ENCODE measurements around the gene HBP1.
"Not testable (repeated sequence)": the region's sequence is repeated elsewhere in the genome, so short reads cannot be mapped to it uniquely, and the experiment has no call there.

Gene HBP1

DNA sequence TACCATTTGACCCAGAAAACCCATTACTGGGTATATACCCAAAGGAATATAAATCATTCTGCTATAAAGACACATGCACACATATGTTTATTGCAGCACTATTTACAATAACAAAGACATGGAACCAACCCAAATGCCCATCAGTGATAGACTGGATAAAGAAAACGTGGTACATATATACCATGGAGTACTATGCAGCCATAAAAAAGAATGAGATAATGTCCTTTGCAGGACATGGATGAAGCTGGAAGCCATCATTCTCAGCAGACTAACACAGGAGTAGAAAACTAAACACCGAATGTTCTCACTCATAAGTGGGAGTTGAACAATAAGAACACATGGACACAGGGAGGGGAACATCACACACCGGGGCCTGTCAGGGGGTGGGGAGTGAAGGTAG, 13.1 kb upstream of the HBP1 start:
- not testable (repeated sequence) for DNase-seq (ENCODE audit: low spot score)

DNA sequence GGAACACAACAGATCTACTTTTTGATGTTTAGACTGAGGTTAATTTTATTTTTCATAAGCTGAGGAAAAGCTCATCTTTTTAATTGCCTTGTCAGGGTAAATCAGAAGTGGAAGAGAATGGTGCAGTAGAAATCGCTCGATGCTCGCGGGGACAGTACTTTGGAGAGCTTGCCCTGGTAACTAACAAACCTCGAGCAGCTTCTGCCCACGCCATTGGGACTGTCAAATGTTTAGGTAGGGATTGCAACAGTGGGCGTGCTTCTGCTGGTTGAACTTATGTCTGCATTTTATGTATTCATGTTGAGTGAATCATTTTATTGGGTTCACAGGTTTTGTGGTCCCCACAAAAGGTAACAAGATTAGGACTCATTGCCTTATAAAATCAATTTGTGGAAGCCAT, 11.7 kb upstream of the HBP1 start:
- no peak for DNase-seq (ENCODE audit: low spot score)

DNA sequence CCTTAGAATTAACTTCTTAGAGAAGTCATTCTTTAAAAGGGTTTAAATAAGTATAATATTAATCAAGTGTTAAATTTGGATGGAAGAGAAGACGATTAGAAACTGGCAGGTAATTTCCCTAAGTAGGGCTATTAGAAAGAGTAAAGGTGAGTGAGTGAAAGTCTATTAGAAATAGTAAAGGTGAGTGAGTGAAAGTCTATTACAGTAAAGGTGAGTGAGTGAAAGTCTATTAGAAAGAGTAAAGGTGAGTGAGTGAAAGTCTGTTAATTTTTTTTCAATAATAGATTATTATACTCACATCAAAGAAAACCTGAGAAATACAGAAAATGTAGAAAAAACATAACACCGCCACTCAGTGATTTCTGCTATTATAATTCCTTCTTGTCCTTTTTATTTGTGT, 10.8 kb upstream of the HBP1 start:
- no peak for DNase-seq (ENCODE audit: low spot score)

- DNase-seq (ENCODE audit: low spot score), result no peak
These were observed 8.4 kb upstream of the HBP1 start for GRCh38 chr7:107160389-107160788.

DNA sequence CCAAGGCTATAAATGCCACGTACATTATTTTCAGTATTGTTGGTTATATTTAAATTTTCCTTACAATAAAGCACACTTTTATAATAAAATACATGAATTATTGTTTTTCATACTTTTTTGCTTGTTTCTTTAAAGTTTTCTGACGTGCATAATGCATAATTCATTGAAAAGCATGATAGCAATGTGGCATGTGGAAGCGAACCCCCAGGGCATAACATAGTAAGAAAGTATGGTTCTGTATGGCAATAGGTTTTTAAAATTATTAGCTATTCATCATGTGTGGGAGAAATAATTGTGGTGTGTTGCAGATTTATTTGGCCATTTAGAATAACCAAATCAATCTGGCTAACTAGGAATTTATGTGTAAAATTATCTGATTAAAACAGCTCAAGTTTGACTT, 7.4 kb upstream of the HBP1 start:
- DNase-seq (ENCODE audit: low spot score), result no peak

- no peak for DNase-seq (ENCODE audit: low spot score)
These were observed 6.3 kb upstream of the HBP1 start for GRCh38 chr7:107162475-107162874.

GRCh38 chr7:107164092-107164491, 4.7 kb upstream of the HBP1 start:
- no peak for DNase-seq (ENCODE audit: low spot score)

- no peak for DNase-seq (ENCODE audit: low spot score)
These were observed 3.5 kb upstream of the HBP1 start for GRCh38 chr7:107165341-107165740.

DNA sequence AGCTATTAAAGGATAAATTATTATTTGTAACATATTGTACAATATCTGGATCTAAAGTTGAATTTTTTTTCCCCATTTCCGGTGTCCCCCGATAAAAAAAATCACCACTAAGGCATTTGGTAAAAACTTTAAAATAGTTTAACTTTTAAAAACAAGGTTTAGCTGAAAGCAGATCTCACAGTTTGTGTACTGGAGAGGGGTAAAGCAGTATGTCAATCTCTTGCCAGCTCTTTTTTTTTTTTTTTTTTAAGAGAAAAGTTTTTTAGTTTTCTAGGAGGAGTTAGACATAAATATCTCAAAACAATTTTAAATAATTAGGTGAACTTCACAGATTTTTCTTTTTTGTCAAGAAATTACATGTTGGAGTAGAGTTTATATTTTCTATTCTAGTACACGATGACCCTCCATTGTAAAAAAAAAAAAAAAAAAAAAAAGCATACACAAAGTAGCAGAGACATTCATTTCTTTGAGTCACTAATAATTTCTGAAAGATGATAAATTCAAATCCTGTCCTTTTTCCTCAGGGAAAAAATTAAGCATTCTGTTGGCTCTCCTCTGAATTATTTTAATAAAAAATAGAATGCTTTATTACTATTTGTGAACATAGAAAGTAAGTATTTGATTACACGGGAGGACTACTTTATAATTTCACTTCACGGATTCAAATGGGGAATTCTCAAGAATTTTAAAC, 1.9 kb upstream of the HBP1 start:
- no peak for DNase-seq (ENCODE audit: low spot score)

DNA sequence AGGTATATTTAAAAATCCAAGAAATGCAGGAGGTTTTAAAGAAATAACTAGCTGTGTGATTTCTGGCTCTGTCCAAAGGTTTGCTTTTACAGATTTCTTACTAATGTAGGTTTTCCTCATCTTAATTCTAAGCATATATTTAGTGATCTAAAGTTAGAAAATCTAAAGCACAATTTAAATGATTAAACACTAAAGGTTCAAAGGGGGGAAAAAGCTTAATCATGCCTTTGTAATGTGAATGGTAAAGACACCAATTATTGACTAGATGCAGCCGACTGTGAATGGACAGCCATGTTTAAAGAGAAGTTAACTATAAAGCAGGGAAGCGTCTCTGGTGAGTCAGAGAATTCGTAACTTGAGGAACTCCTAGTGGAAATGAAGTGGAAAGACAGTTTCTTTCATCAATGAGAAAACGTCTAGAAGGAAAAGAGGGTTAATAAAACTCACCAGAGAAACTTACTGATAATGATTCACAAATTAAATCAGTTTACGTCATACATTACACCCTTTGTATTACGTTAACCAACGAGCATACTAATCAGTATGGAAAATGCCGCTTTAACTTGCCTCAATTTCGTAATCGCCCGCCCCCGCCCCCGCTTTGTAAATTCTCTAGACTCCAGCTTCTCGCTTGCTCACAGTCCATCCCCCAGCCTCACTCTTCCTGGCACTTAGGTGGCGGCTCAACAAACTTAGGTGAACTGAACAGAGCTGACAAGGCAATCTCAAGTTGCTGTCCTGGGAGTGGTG, 1.1 kb upstream of the HBP1 start:
- peak; percentile 79 for DNase-seq (ENCODE audit: low spot score)

DNA sequence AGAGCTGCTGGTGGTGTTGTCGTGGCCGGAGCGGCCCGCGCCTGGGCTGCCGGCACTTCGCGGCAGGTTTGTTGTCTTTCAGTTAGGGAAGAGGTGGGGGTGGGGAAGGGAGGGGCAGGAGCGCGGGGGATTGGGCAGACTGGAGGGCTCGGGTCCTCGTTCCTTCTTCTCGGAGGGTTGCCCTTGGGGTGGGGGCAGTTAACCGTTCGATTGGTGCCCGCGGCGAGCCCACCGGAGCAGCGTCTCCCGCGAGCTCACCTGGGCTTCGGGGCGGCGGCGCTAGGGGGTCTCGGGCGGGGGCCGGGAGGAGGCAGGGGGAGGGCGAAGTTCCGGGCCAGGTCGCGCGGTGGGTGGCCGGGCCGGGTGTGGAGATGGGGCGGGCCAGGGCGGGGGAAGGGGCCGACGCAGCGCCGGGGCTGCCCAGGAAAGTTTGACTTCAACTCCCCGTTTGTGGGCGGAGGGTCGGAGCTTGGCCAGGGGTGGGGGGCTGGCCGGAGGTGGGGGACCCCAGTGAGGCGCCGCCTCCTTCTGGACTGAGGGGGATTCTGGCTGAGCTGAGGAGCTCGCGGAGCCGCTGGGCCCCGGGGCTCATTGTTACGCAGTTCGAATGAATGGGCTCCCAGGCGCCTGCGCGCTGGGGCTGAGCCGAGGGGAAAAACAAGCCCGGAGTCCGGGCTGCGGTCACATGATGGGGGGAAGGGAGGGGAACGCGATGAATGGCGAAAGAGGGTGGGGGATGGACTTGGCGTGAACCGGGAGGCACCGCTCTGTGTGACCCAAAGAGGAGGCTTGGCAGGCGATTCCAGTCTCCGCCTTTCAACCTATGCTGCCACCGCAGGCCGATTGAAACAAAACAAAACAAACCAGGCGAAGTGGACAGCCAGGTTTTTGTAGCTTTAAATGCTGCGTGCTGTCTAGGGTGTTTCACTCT, 582 bp downstream of the HBP1 start:
- DNase-seq (ENCODE audit: low spot score), result peak; percentile 91

- no peak for DNase-seq (ENCODE audit: low spot score)
These were observed 1.5 kb downstream of the HBP1 start for GRCh38 chr7:107170051-107170915.

DNA sequence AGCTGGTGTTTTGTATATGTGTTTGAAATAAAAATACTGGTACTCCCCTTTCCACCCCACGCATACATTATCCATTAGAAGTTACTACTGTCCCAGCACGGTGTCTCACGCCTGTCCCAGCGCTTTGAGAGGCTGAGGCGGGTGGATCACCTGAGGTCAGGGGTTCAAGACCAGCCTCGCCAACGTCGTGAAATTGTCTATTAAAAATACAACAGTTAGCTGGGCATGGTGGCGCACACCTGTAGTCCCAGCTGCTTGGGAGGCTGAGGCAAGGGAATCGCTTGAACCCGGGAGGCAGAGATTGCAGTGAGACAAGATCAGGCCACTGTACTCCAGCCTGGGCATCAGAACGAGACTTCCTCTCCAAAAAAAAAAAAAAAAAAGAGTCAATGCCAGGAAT, 2.7 kb downstream of the HBP1 start:
- no peak for DNase-seq (ENCODE audit: low spot score)

GRCh38 chr7:107172276-107173032, 3.7 kb downstream of the HBP1 start:
- no peak for DNase-seq (ENCODE audit: low spot score)

DNA sequence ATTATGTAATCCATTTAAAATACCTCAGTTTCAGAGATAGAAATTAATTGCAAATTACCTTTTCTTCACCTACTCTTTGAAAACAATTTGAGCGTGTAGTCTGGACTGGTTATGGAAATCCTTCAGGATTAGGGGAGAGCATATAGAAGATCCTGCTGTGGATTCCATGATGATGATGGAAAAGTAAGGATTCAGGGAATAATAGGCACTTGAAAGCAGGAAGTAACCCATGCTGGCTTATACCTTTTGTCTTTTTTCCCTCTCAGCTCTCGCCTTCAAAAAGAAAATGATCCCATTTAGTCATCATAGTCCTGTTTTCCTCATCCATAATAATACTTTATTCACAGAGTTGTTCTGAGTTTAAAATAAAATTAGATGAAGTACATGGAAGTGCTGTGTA, 4.4 kb downstream of the HBP1 start:
- DNase-seq (ENCODE audit: low spot score), result no peak

- no peak for DNase-seq (ENCODE audit: low spot score)
These were observed 5.0 kb downstream of the HBP1 start for GRCh38 chr7:107173691-107174406.

DNA sequence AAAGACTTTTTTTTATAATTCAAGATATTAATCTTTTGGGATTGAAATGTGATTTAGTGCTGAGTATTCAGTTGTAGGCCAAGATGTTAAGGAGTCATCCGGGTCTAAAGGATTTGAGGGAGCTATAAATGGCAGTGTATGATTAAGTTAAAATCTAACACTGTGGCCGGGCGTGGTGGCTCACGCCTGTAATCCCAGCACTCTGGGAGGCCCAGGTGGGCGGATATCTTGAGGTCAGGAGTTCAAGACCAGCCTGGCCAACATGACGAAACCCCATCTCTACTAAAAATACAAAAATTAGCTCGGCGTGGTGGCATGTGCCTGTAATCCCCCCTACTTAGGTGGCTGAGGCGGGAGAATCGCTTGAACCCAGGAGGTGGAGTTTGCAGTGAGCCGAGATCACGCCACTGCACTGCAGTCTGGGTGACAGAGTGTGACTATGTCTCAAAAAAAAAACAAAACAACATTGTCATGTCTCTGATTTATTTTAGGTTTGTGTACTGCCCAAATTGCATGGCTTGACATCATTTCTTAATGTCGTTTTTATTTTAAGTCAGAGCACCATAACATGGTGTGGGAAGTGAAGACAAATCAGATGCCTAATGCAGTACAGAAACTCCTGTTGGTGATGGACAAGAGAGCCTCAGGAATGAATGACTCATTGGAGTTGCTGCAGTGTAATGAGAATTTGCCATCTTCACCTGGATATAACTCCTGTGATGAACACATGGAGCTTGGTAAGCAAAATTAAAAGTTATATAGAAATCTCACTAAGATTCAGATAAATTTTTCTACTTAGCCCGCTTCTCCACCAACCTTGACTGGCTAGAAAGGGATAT, 10.7 kb downstream of the HBP1 start:
- DNase-seq (ENCODE audit: low spot score), result no peak

DNA sequence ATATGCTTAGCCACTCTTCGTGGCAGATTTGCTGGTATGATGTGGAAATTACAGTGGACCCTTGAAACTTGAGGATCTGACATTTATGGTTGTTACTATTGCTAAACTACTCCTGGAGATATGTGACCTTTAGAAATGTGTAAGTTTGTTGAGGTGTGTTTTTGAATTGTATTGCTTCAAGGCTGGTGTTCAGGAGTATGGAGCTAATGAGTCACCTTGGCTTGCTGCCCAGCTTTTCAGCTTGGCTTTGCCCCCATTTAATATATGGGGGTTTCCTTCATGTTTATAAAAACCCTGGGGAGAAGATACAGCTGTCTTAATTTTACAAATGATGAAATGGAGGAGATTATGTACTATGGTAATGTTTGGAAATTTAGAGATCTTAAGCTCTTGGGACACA, 11.6 kb downstream of the HBP1 start:
- no peak for DNase-seq (ENCODE audit: low spot score)

DNA sequence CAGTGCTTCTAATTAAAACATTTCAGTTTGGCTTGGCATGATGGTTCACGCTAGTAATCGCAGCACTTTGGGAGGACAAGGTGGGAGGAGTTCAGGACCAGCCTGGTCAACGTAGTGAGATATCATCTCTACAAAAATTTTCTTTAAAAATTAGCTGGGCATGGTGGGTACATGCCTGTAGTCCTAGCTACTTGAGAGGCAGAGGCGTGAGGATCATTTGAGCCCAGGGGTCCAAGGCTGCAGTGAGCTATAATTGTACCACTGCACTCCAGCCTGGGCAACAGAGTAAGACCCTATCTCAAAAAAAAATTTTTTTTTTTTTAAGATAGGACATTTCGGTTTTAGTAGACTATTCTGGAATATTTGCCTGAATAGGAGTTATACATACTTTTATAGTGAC, 12.4 kb downstream of the HBP1 start:
- no peak for DNase-seq (ENCODE audit: low spot score)

All from SK-N-DZ (cell line).